GM10266 (cell line): ENCODE data around the gene SMARCA5.

ENCODE experiments used
- DNase-seq: peaks from one replicate; pipeline ENCODE4 v3.0.0; 2012; ENCODE audit errors: extremely low spot score
- CTCF ChIP-seq: IDR thresholded peaks from 2 replicates; pipeline ENCODE4 v1.5.1; 2012; ENCODE audit warnings: mild to moderate bottlenecking, low read depth; ENCODE audit not compliant: control insufficient read depth, insufficient read depth; ENCODE audit errors: missing control alignments

SMARCA5 gene

GRCh38 chr4:143558286-143558685 lies 44.8 kb downstream of the SMARCA5 start:
- TF ChIP-seq CTCF = no peak
- DNase-seq = no peak

- peak; percentile 88 for TF ChIP-seq CTCF
- DNase-seq = peak; percentile 72
These were observed 45.6 kb downstream of the SMARCA5 start for GRCh38 chr4:143558823-143559756.

- TF ChIP-seq CTCF = no peak
- no peak for DNase-seq
These were observed 46.2 kb downstream of the SMARCA5 start for GRCh38 chr4:143559757-143560147.

GRCh38 chr4:143564472-143564871 lies 51.0 kb downstream of the SMARCA5 start:
- TF ChIP-seq CTCF = no peak
- DNase-seq = no peak

- TF ChIP-seq CTCF = no peak
- DNase-seq = no peak
These were observed 61.8 kb downstream of the SMARCA5 start for GRCh38 chr4:143575331-143575730.

GRCh38 chr4:143581331-143581946 lies 67.9 kb downstream of the SMARCA5 start:
- no peak for DNase-seq
- no peak for TF ChIP-seq CTCF

- no peak for TF ChIP-seq CTCF
- no peak for DNase-seq
These were observed 72.0 kb downstream of the SMARCA5 start for GRCh38 chr4:143585548-143585947.
